A549 (cell line): ENCODE results near the gene RNF13. TPM values are rescaled to one million over a fixed set of nuclear protein-coding genes. Genes with fewer than 3 reads are reported as not detected.

Experiments
- ATAC-seq, 2 experiments: fragments of 200-7000 bp in 1 of 2; fragments of >200 bp in 1 of 2; cut with Nextera tagmentation in 1 of 2; cut with Tn5 transposase in 1 of 2; 3 replicates each; pipeline versions ENCODE4 v1.8.0 to v1.9.1; 2018 to 2020; ENCODE audit warnings: mild to moderate bottlenecking in 1 of 2, moderate library complexity in 1 of 2
- CTCF ChIA-PET: fragments of 300-600 bp; sonication (Branson Sonifier 250); formaldehyde crosslinking; extraction: SDS; loops from one replicate; lab custom pipeline; 2021; ENCODE audit warnings: antibody characterized with exemption, inconsistent platforms; lab: Yijun Ruan, JAX
- POLR2A ChIA-PET: fragments of 350-600 bp; formaldehyde crosslinking; extraction: SDS; loops from one replicate; lab custom pipeline; 2021; ENCODE audit warnings: antibody characterized with exemption, inconsistent platforms; lab: Yijun Ruan, JAX
- DNase-seq, 2 experiments: peaks; one replicate each; pipeline versions ENCODE4 v3.0.0 to v3.0.0-alpha.2; 2011 to 2016; ENCODE audit warnings: low read depth in 1 of 2, low spot score in 1 of 2
- FAIRE-seq: peaks from 2 replicates; lab custom pipeline; 2011; peaks lifted over from hg19 to GRCh38; lab: Jason Lieb, UNC
- H3K27ac ChIP-seq, 2 experiments: fragments of >200 bp; sonication (Bioruptor Twin); formaldehyde crosslinking; 3 replicates each; pipeline ENCODE4 v1.5.1; 2016 to 2017
- H3K4me1 ChIP-seq: fragments of >200 bp; sonication (Bioruptor Twin); formaldehyde crosslinking; 3 replicates; pipeline ENCODE4 v1.6.1; 2016
- H3K4me2 ChIP-seq: fragments of >200 bp; sonication (Bioruptor Twin); formaldehyde crosslinking; 3 replicates; pipeline ENCODE4 v1.6.1; 2016
- H3K4me3 ChIP-seq: fragments of >200 bp; sonication (Bioruptor Twin); formaldehyde crosslinking; 3 replicates; pipeline ENCODE4 v1.5.1; 2016
- H3K9me3 ChIP-seq: fragments of >200 bp; sonication (Bioruptor Twin); formaldehyde crosslinking; 3 replicates; pipeline ENCODE4 v1.6.1; 2016
- ATOH8 ChIP-seq: fragments of 250-450 bp; sonication (Bioruptor Pico); IDR thresholded peaks from 2 replicates; pipeline ENCODE4 v1.5.0; 2020; ENCODE audit warnings: low read depth, mild to moderate bottlenecking, moderate library complexity
- CBX8 ChIP-seq: fragments of 200-600 bp; sonication (generic); IDR thresholded peaks from 2 replicates; pipeline ENCODE4 v1.6.1; 2016
- CHD2 ChIP-seq: fragments of 150-350 bp; IDR thresholded peaks from 2 replicates; pipeline ENCODE4 v1.6.1; 2014; ENCODE audit warnings: low read length; ENCODE audit not compliant: partially characterized antibody
- E2F6 ChIP-seq: IDR thresholded peaks from 2 replicates; pipeline ENCODE4 v1.6.1; 2012; ENCODE audit warnings: low read depth, borderline replicate concordance
- EHF ChIP-seq: fragments of 250-450 bp; sonication (Bioruptor Pico); IDR thresholded peaks from 2 replicates; pipeline ENCODE4 v1.5.0; 2020; ENCODE audit warnings: mild to moderate bottlenecking
- EHMT2 ChIP-seq: fragments of 200-600 bp; sonication (generic); IDR thresholded peaks from 2 replicates; pipeline ENCODE4 v1.6.1; 2016; ENCODE audit warnings: antibody characterized with exemption, low read depth, mild to moderate bottlenecking, moderate library complexity
- FOSB ChIP-seq: fragments of 250-450 bp; sonication (Bioruptor Pico); IDR thresholded peaks from 2 replicates; pipeline ENCODE4 v1.5.0; 2020; ENCODE audit warnings: mild to moderate bottlenecking, moderate library complexity
- GATA3 ChIP-seq: IDR thresholded peaks from 2 replicates; pipeline ENCODE4 v1.6.1; 2012; ENCODE audit warnings: borderline replicate concordance
- HMGXB4 ChIP-seq: fragments of 250-450 bp; sonication (Bioruptor Pico); IDR thresholded peaks from 2 replicates; pipeline ENCODE4 v1.5.0; 2021; ENCODE audit warnings: mild to moderate bottlenecking, moderate library complexity, borderline replicate concordance
- HOXA7 ChIP-seq: fragments of 250-450 bp; sonication (Bioruptor Pico); IDR thresholded peaks from 2 replicates; pipeline ENCODE4 v1.5.0; 2020; ENCODE audit warnings: mild to moderate bottlenecking, moderate library complexity
- JUN ChIP-seq, 2 experiments: fragments of >200 bp; sonication (Bioruptor Twin); formaldehyde crosslinking; IDR thresholded peaks; 2 replicates in 1 of 2; 3 replicates in 1 of 2; pipeline ENCODE4 v1.6.1; 2016 to 2017
- JUNB ChIP-seq: fragments of >200 bp; sonication (Bioruptor Twin); formaldehyde crosslinking; IDR thresholded peaks from 2 replicates; pipeline ENCODE4 v1.6.1; 2016
- KDM5A ChIP-seq: fragments of 200-600 bp; sonication (generic); IDR thresholded peaks from 2 replicates; pipeline ENCODE4 v1.6.1; 2016; ENCODE audit warnings: antibody characterized with exemption, mild to moderate bottlenecking
- MAFK ChIP-seq: fragments of 450-650 bp; IDR thresholded peaks from 2 replicates; pipeline ENCODE4 v1.6.1; 2014; ENCODE audit not compliant: partially characterized antibody
- MAX ChIP-seq: IDR thresholded peaks from 2 replicates; pipeline ENCODE4 v1.6.1; 2012
- MAZ ChIP-seq: fragments of 150-350 bp; IDR thresholded peaks from 2 replicates; pipeline ENCODE4 v1.6.1; 2014; ENCODE audit warnings: antibody characterized with exemption, low read depth, low read length, borderline replicate concordance
- MYC ChIP-seq: IDR thresholded peaks from 2 replicates; pipeline ENCODE4 v1.6.1; 2012; ENCODE audit warnings: mild to moderate bottlenecking, inconsistent platforms, low read length, improper control_type of control experiment, borderline replicate concordance
- NFE2L2 ChIP-seq: fragments of 150-350 bp; conservative IDR thresholded peaks from 2 replicates; pipeline ENCODE4 v1.6.1; 2014; ENCODE audit warnings: low read length
- NR3C1 ChIP-seq: fragments of >200 bp; sonication (Bioruptor Twin); formaldehyde crosslinking; IDR thresholded peaks from 3 replicates; pipeline ENCODE4 v1.6.1; 2017
- PBX3 ChIP-seq: IDR thresholded peaks from 2 replicates; pipeline ENCODE4 v1.6.1; 2012
- PHF8 ChIP-seq: fragments of 200-600 bp; sonication (generic); IDR thresholded peaks from 2 replicates; pipeline ENCODE4 v1.6.1; 2016; ENCODE audit warnings: low read depth, mild to moderate bottlenecking, antibody characterized with exemption, moderate library complexity, borderline replicate concordance
- RNF2 ChIP-seq: fragments of 200-600 bp; sonication (generic); IDR thresholded peaks from 2 replicates; pipeline ENCODE4 v1.6.1; 2016; ENCODE audit warnings: low read depth, mild to moderate bottlenecking, antibody characterized with exemption, moderate library complexity, borderline replicate concordance
- TFCP2L1 ChIP-seq: fragments of 250-450 bp; sonication (Bioruptor Pico); IDR thresholded peaks from 2 replicates; pipeline ENCODE4 v1.5.0; 2021; ENCODE audit warnings: mild to moderate bottlenecking
- ZC3H11A ChIP-seq: fragments of 450-650 bp; IDR thresholded peaks from 2 replicates; pipeline ENCODE4 v1.6.1; 2014; ENCODE audit warnings: antibody characterized with exemption, mild to moderate bottlenecking
- ZFP36 ChIP-seq: fragments of 450-650 bp; IDR thresholded peaks from 2 replicates; pipeline ENCODE4 v1.6.1; 2014; ENCODE audit warnings: borderline replicate concordance; ENCODE audit not compliant: partially characterized antibody
- ZNF302 ChIP-seq: fragments of 250-450 bp; sonication (Bioruptor Pico); IDR thresholded peaks from 2 replicates; pipeline ENCODE4 v1.9.0; 2021; ENCODE audit warnings: inconsistent platforms, mild to moderate bottlenecking, moderate library complexity
- WGBS: methylation state at CpG from one replicate; pipeline ENCODE4 v1.1.6; 2017; ENCODE audit errors: missing lambda C conversion rate; 5-methylcytosine and 5-hydroxymethylcytosine counted together
- polyA plus RNA-seq, 4 experiments: library from polyadenylated mRNA; depleted of rRNA in 3 of 4; stranded (reverse); fragments of >200 nt; fragmentation: RNase III in 1 of 4; extraction: RNeasy Plus Mini Kit Qiagen cat#74134 plus additional on column Dnase treatment in 1 of 4; gene quantifications; 2 replicates in 3 of 4; 3 replicates in 1 of 4; pipeline ENCODE4 v1.2.3, GENCODE V29; 2011 to 2017

Gene RNF13
- polyA plus RNA-seq, 2 of the 4 experiments (the other 2 are of a cell fraction): 46.2 to 100 TPM

- Histone ChIP-seq H3K4me2 (peak overlapping the region; percentile 0; the same call in 1 of the 3 replicates), H3K27ac (no peak overlapping the region), H3K4me1 (no peaks in the 10 kb centered on the region), H3K4me3 (no peak overlapping the region), H3K9me3 (no peaks in the 10 kb centered on the region)
- ChIA-PET POLR2A (no interaction called here), CTCF (interaction anchor here (0.9 to 19.5 kb wide), 5 partner anchors 8 to 283 kb away, joined by 3 to 231 read pairs (median 8); partner anchors contain the start of gene COMMD2)
- TF ChIP-seq CBX8 (no peak), MYC (no peak), RNF2 (no peak), ZFP36 (no peak), CHD2 (no peak), MAZ (no peak), HMGXB4 (CRISPR knock-in tag) (no peak), JUNB (no peak)
- no peak for FAIRE-seq
- DNase-seq: no peak
- 68% methylated on average over 2 of the region's 2 CpGs for WGBS
- ATAC-seq: peak in 1 of 2 experiments; percentile 42; a peak in 2 of 6 replicates
Observed at GRCh38 chr3:149777414-149778214, 35.4 kb upstream of the RNF13 start.

- peaks cover 18% of the 10 kb centered on the region for H3K4me1 ChIP-seq
- H3K27ac ChIP-seq: no peak overlapping the region
- WGBS: 94% methylated on average over 4 of the region's 4 CpGs
- H3K4me2 ChIP-seq: no peak overlapping the region
- ATAC-seq (no peak), DNase-seq (no peak), FAIRE-seq (no peak)
- no peaks in the 10 kb centered on the region for H3K9me3 ChIP-seq
- no peak overlapping the region for H3K4me3 ChIP-seq
- TF ChIP-seq FOSB (no peak), ZC3H11A (no peak), PHF8 (no peak), MAFK (no peak), ZNF302 (CRISPR knock-in tag) (no peak), GATA3 (no peak), KDM5A (no peak), HOXA7 (CRISPR knock-in tag) (no peak), PBX3 (no peak), TFCP2L1 (CRISPR knock-in tag) (no peak), MAX (no peak)
- CTCF ChIA-PET: interaction anchor here (1.9 kb wide), 1 partner anchor 9 kb away, joined by 21 read pairs; no protein-coding TSS in a partner anchor
- POLR2A ChIA-PET: no interaction called here
Observed at GRCh38 chr3:149781211-149781610, 31.8 kb upstream of the RNF13 start.

GRCh38 chr3:149781741-149782140 lies 31.3 kb upstream of the RNF13 start:
- Histone ChIP-seq H3K4me2 (no peak overlapping the region), H3K9me3 (no peaks in the 10 kb centered on the region), H3K4me3 (no peak overlapping the region), H3K4me1 (peaks cover 18% of the 10 kb centered on the region), H3K27ac (no peak overlapping the region)
- 93% methylated on average over 3 of the region's 3 CpGs for WGBS
- ATAC-seq: no peak
- FAIRE-seq: no peak
- CTCF ChIA-PET: interaction anchor here (1.2 to 1.9 kb wide), 5 partner anchors 8 to 241 kb away, joined by 3 to 21 read pairs (median 8); no protein-coding TSS in a partner anchor
- DNase-seq: no peak
- POLR2A ChIA-PET: interaction anchor here (1.0 kb wide), 1 partner anchor 29 kb away, joined by 4 read pairs; the partner anchor contains the start of gene COMMD2
- TF ChIP-seq EHF (CRISPR knock-in tag) (no peak), NR3C1 (no peak), MAZ (no peak), HMGXB4 (CRISPR knock-in tag) (no peak), ATOH8 (CRISPR knock-in tag) (no peak), JUN (IDR thresholded peaks at IDR 0.05) (no peak), NFE2L2 (no peak), E2F6 (no peak), EHMT2 (no peak)
